ENCODE data around the gene TAF11L8. TPM values are rescaled to one million over a fixed set of nuclear protein-coding genes. Genes with fewer than 3 reads are reported as not detected.
"Not testable (repeated sequence)": the region's sequence is repeated elsewhere in the genome, so short reads cannot be mapped to it uniquely, and the experiment has no call there.

Gene TAF11L8
- total and polyA plus RNA-seq, 3 experiments from 2014 or later: not detected

DNA sequence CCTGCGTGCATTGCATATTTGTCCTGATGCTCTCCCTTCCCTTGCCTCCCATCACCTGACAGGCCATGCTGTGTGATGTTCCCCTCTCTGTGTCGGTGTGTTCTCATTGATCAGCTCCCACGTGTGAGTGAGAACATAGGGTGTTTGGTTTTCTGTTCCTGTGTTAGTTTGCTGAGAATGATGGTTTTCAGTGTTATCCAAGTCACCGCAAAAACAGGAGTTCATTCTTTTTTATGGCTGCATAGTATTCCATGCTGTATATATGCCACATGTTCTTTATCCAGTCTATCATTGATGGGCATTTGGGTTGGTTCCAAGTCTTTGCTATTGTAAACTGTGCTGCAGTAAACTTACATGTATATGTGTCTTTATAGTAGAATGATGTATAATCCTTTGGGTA is 16.7 kb upstream of the TAF11L8 start:
- H3K27ac Mint-ChIP-seq; CTCF ChIA-PET; H3K36me3 ChIP-seq (ENCODE audit: insufficient read depth, low read length); H3K27me3 Mint-ChIP-seq; H3K27me3 ChIP-seq (ENCODE audit: insufficient read depth, low read length, poor library complexity, severe bottlenecking); DNase-seq; H3K27ac ChIP-seq (ENCODE audit: low read depth, low read length); H3K4me3 Mint-ChIP-seq; H3K9me3 ChIP-seq (ENCODE audit: low read length); H3K4me1 Mint-ChIP-seq; H3K4me3 ChIP-seq (ENCODE audit: low read length); H3K36me3 Mint-ChIP-seq; H3K4me1 ChIP-seq (ENCODE audit: insufficient read depth, low read length); POLR2A ChIA-PET: not testable (repeated sequence)
- peaks cover 0 to 23% (median 9%) of the 10 kb centered on the region in 5 donors for H3K9me3 Mint-ChIP-seq

DNA sequence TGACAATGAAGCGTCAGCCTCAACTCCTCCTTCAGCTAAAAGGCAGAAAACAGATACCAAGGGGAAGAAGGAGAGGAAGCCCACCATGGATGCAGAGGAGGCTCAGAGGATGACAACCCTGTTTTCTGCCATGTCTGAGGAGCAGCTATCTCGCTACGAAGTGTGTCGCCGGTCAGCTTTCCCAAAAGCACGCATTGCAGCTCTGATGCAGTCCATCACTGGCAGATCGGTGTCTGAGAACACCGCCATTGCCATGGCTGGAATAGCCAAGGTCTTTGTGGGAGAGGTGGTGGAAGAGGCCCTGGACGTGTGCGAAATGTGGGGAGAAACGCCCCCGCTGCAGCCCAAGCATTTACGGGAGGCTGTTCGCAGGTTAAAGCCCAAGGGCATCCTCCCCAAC is 14.2 kb upstream of the TAF11L8 start:
- H3K4me3 ChIP-seq (ENCODE audit: low read length): no peak overlapping the region
- H3K27ac Mint-ChIP-seq: no peak overlapping the region
- no peak overlapping the region for H3K4me3 Mint-ChIP-seq
- no peak for DNase-seq
- no peaks in the 10 kb centered on the region for H3K36me3 Mint-ChIP-seq
- H3K27me3 Mint-ChIP-seq: no peaks in the 10 kb centered on the region
- H3K9me3 Mint-ChIP-seq: peaks cover 0 to 15% (median 8%) of the 10 kb centered on the region in 5 donors
- no peaks in the 10 kb centered on the region for H3K36me3 ChIP-seq (ENCODE audit: insufficient read depth, low read length)
- H3K27ac ChIP-seq (ENCODE audit: low read depth, low read length): no peak overlapping the region
- ChIA-PET POLR2A (no interaction called here), CTCF (no interaction called here)
- H3K9me3 ChIP-seq (ENCODE audit: low read length): no peaks in the 10 kb centered on the region
- H3K4me1 ChIP-seq (ENCODE audit: insufficient read depth, low read length): no peaks in the 10 kb centered on the region
- H3K27me3 ChIP-seq (ENCODE audit: insufficient read depth, low read length, poor library complexity, severe bottlenecking): no peaks in the 10 kb centered on the region
- no peaks in the 10 kb centered on the region for H3K4me1 Mint-ChIP-seq

DNA sequence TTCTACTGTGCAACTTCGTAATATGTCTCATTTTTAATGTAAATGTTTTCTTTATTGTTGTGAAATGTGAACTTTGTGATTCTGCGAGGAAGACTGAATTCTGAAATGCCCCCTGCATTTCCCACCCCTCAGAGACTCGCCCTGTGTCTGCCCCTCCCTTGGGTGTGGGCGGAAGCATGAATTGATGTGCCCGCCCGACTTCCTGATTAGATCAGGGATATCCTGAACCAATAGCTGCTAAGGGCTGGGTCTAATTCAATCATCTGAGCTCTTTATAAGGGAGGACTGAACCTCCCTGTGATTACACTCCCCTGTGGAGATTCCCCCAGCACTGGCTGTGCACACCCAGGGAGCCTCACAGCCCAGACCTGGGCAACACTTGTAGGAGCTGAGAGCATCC is 13.1 kb upstream of the TAF11L8 start, which contains the start of gene TAF11L11:
Gene TAF11L11, plus strand, starts transcription at position 304 of the 400 bp plus-strand sequence.
- H3K36me3 Mint-ChIP-seq, H3K27me3 Mint-ChIP-seq, POLR2A ChIA-PET: not testable (repeated sequence)

DNA sequence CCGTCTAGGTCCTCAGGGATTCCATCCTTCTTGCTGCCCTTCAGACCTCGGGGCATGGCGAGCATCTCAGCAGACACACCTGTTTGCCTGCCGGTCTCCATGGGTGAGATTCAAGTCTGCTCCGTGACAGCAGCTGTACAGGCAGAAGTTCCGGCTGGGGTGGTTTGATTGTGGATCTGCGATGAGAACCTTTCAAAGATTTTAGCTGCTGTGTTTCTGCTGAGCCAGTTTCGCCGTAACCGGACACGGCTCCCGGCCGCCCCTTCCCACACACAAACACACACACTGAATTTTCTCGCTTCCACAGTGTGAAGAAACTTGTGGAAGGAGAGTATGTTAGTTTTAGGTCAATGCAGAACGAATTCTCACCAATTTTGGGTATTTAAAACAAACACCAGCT is 7.0 kb upstream of the TAF11L8 start, which contains the start of gene TAF11L10:
Gene TAF11L10, minus strand, starts transcription at position 101 of the 400 bp plus-strand sequence.
- DNase-seq; H3K27ac ChIP-seq (ENCODE audit: low read depth, low read length); H3K27me3 ChIP-seq (ENCODE audit: insufficient read depth, low read length, poor library complexity, severe bottlenecking); CTCF ChIA-PET; H3K4me1 Mint-ChIP-seq; H3K4me3 ChIP-seq (ENCODE audit: low read length); H3K4me1 ChIP-seq (ENCODE audit: insufficient read depth, low read length); H3K36me3 Mint-ChIP-seq; H3K9me3 ChIP-seq (ENCODE audit: low read length); H3K4me3 Mint-ChIP-seq; H3K27me3 Mint-ChIP-seq; POLR2A ChIA-PET; H3K27ac Mint-ChIP-seq; H3K36me3 ChIP-seq (ENCODE audit: insufficient read depth, low read length); H3K9me3 Mint-ChIP-seq: not testable (repeated sequence)

More for the DNA sequence above, 13.1 kb upstream of the TAF11L8 start, which contains the start of gene TAF11L11:
- H3K27ac Mint-ChIP-seq; H3K4me1 Mint-ChIP-seq; H3K36me3 ChIP-seq (ENCODE audit: insufficient read depth, low read length); H3K27me3 ChIP-seq (ENCODE audit: insufficient read depth, low read length, poor library complexity, severe bottlenecking); CTCF ChIA-PET; H3K4me3 Mint-ChIP-seq; H3K4me1 ChIP-seq (ENCODE audit: insufficient read depth, low read length); H3K4me3 ChIP-seq (ENCODE audit: low read length); H3K9me3 ChIP-seq (ENCODE audit: low read length); H3K27ac ChIP-seq (ENCODE audit: low read depth, low read length); DNase-seq: not testable (repeated sequence)
- H3K9me3 Mint-ChIP-seq: peaks cover 0 to 14% (median 11%) of the 10 kb centered on the region in 5 donors

DNA sequence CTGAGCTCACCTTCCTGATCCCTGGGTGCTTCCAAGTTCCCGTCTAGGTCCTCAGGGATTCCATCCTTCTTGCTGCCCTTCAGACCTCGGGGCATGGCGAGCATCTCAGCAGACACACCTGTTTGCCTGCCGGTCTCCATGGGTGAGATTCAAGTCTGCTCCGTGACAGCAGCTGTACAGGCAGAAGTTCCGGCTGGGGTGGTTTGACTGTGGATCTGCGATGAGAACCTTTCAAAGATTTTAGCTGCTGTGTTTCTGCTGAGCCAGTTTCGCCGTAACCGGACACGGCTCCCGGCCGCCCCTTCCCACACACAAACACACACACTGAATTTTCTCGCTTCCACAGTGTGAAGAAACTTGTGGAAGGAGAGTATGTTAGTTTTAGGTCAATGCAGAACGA is 3.5 kb upstream of the TAF11L8 start, which contains the start of gene TAF11L9:
Gene TAF11L9, minus strand, starts transcription at position 140 of the 400 bp plus-strand sequence.
- H3K27me3 ChIP-seq (ENCODE audit: insufficient read depth, low read length, poor library complexity, severe bottlenecking); POLR2A ChIA-PET; H3K4me3 ChIP-seq (ENCODE audit: low read length); CTCF ChIA-PET; H3K9me3 ChIP-seq (ENCODE audit: low read length); H3K36me3 Mint-ChIP-seq; H3K4me1 Mint-ChIP-seq; H3K9me3 Mint-ChIP-seq; H3K36me3 ChIP-seq (ENCODE audit: insufficient read depth, low read length); H3K27ac Mint-ChIP-seq; H3K27ac ChIP-seq (ENCODE audit: low read depth, low read length); H3K4me1 ChIP-seq (ENCODE audit: insufficient read depth, low read length); H3K4me3 Mint-ChIP-seq; H3K27me3 Mint-ChIP-seq; DNase-seq: not testable (repeated sequence)

DNA sequence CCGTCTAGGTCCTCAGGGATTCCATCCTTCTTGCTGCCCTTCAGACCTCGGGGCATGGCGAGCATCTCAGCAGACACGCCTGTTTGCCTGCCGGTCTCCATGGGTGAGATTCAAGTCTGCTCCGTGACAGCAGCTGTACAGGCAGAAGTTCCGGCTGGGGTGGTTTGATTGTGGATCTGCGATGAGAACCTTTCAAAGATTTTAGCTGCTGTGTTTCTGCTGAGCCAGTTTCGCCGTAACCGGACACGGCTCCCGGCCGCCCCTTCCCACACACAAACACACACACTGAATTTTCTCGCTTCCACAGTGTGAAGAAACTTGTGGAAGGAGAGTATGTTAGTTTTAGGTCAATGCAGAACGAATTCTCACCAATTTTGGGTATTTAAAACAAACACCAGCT is 5.1 kb downstream of the TAF11L8 start, which contains the start of gene TAF11L7:
Gene TAF11L7, minus strand, starts transcription at position 101 of the 400 bp plus-strand sequence.
- H3K27me3 Mint-ChIP-seq; H3K36me3 Mint-ChIP-seq; H3K9me3 ChIP-seq (ENCODE audit: low read length); H3K4me1 Mint-ChIP-seq; H3K9me3 Mint-ChIP-seq; H3K4me1 ChIP-seq (ENCODE audit: insufficient read depth, low read length); CTCF ChIA-PET; H3K4me3 ChIP-seq (ENCODE audit: low read length); H3K36me3 ChIP-seq (ENCODE audit: insufficient read depth, low read length); H3K27me3 ChIP-seq (ENCODE audit: insufficient read depth, low read length, poor library complexity, severe bottlenecking); DNase-seq; H3K27ac ChIP-seq (ENCODE audit: low read depth, low read length); POLR2A ChIA-PET; H3K27ac Mint-ChIP-seq; H3K4me3 Mint-ChIP-seq: not testable (repeated sequence)

Other genes starting within 250 kb of the TAF11L8 start
- not detected for gene TAF11L2, start 92.7 kb downstream of the TAF11L8 start, total RNA-seq
- gene TAF11L2, start 92.7 kb downstream of the TAF11L8 start, polyA plus RNA-seq: not detected
- not detected for gene TAF11L3, start 72.6 kb downstream of the TAF11L8 start, total RNA-seq
- not detected for gene TAF11L3, start 72.6 kb downstream of the TAF11L8 start, polyA plus RNA-seq
- gene TAF11L4, start 69.2 kb downstream of the TAF11L8 start, total RNA-seq: not detected
- not detected for gene TAF11L4, start 69.2 kb downstream of the TAF11L8 start, polyA plus RNA-seq
- gene TAF11L5, start 65.7 kb downstream of the TAF11L8 start, total RNA-seq: not detected
- gene TAF11L5, start 65.7 kb downstream of the TAF11L8 start, polyA plus RNA-seq: not detected
- gene TAF11L6, start 62.3 kb downstream of the TAF11L8 start, total RNA-seq: not detected
- not detected for gene TAF11L6, start 62.3 kb downstream of the TAF11L8 start, polyA plus RNA-seq
- not detected for gene TAF11L7, start 5.2 kb downstream of the TAF11L8 start, total RNA-seq
- not detected for gene TAF11L7, start 5.2 kb downstream of the TAF11L8 start, polyA plus RNA-seq
- gene TAF11L9, start 3.4 kb upstream of the TAF11L8 start, total RNA-seq: not detected
- gene TAF11L9, start 3.4 kb upstream of the TAF11L8 start, polyA plus RNA-seq: not detected
- gene TAF11L10, start 6.9 kb upstream of the TAF11L8 start, total RNA-seq: not detected
- not detected for gene TAF11L10, start 6.9 kb upstream of the TAF11L8 start, polyA plus RNA-seq
- not detected for gene TAF11L11, start 13.2 kb upstream of the TAF11L8 start, total RNA-seq
- not detected for gene TAF11L11, start 13.2 kb upstream of the TAF11L8 start, polyA plus RNA-seq
- not detected for gene TAF11L12, start 19.4 kb upstream of the TAF11L8 start, total RNA-seq
- gene TAF11L12, start 19.4 kb upstream of the TAF11L8 start, polyA plus RNA-seq: not detected
- gene TAF11L13, start 41.1 kb upstream of the TAF11L8 start, total RNA-seq: not detected
- gene TAF11L13, start 41.1 kb upstream of the TAF11L8 start, polyA plus RNA-seq: not detected
- gene TAF11L14, start 43.5 kb upstream of the TAF11L8 start, total RNA-seq: not detected
- gene TAF11L14, start 43.5 kb upstream of the TAF11L8 start, polyA plus RNA-seq: not detected